ENCODE measurements around the gene CACNG4.

CACNG4 gene

GRCh38 chr17:66949501-66949900 lies 15.0 kb upstream of the CACNG4 start:
- TF ChIP-seq CTCF (IDR thresholded peaks at IDR 0.05; ENCODE audit: borderline replicate concordance, insufficient read depth, low read depth, low read length): no peak
- H3K4me3 ChIP-seq (ENCODE audit: low read depth, low read length): no peak overlapping the region

GRCh38 chr17:66950325-66950724 lies 14.2 kb upstream of the CACNG4 start:
- H3K4me3 ChIP-seq (ENCODE audit: low read depth, low read length): no peak overlapping the region
- TF ChIP-seq CTCF (IDR thresholded peaks at IDR 0.05; ENCODE audit: borderline replicate concordance, insufficient read depth, low read depth, low read length): no peak

- TF ChIP-seq CTCF (IDR thresholded peaks at IDR 0.05; ENCODE audit: borderline replicate concordance, insufficient read depth, low read depth, low read length): no peak
- H3K4me3 ChIP-seq (ENCODE audit: low read depth, low read length): no peak overlapping the region
These were observed 13.5 kb upstream of the CACNG4 start for GRCh38 chr17:66950886-66951604.

- TF ChIP-seq CTCF (IDR thresholded peaks at IDR 0.05; ENCODE audit: borderline replicate concordance, insufficient read depth, low read depth, low read length): no peak
- no peak overlapping the region for H3K4me3 ChIP-seq (ENCODE audit: low read depth, low read length)
These were observed 12.9 kb upstream of the CACNG4 start for GRCh38 chr17:66951605-66951953.

- TF ChIP-seq CTCF (IDR thresholded peaks at IDR 0.05; ENCODE audit: borderline replicate concordance, insufficient read depth, low read depth, low read length): no peak
- no peak overlapping the region for H3K4me3 ChIP-seq (ENCODE audit: low read depth, low read length)
These were observed 12.4 kb upstream of the CACNG4 start for GRCh38 chr17:66952031-66952524.

- TF ChIP-seq CTCF (IDR thresholded peaks at IDR 0.05; ENCODE audit: borderline replicate concordance, insufficient read depth, low read depth, low read length): no peak
- no peak overlapping the region for H3K4me3 ChIP-seq (ENCODE audit: low read depth, low read length)
These were observed 11.6 kb upstream of the CACNG4 start for GRCh38 chr17:66952681-66953629.
